ENCODE measurements around the gene ZNRF3. TPM values are rescaled to one million over a fixed set of nuclear protein-coding genes. Genes with fewer than 3 reads are reported as not detected.

ZNRF3 gene
- total and polyA plus RNA-seq, 2 experiments from 2014 or later, result 11.1 to 32.2 TPM

DNA sequence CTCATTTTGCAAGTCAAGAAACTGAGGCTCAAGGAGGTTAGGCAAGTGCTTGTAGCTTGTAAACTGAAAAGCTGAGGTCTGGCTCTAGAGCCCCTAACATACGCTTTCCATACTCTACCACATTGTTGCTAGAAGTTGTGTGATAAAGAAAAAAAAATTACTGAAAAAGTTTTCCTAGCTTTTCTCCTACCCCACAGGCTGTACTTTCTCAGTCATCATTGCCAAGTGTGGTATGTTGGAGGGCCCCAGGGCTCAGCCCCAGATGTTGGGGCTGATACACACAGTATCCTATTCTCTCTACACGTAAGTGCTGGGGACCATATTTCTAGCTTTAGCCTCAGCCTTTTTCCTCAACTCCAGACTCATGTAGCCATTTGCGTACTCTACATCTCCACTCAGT, 205.4 kb downstream of the ZNRF3 start:
- Histone ChIP-seq H3K27ac (ENCODE audit: low read depth) (no peak overlapping the region), H3K79me2 (replicated peaks; ENCODE audit: insufficient read depth) (no peaks in the 10 kb centered on the region), H3K27me3 (ENCODE audit: insufficient read depth) (no peaks in the 10 kb centered on the region), H3K4me3 (no peak overlapping the region), H3F3A (replicated peaks; ENCODE audit: low read depth) (no peaks in the 10 kb centered on the region), H3K36me3 (ENCODE audit: insufficient read depth) (no peaks in the 10 kb centered on the region), H3K4me1 (ENCODE audit: insufficient read depth) (peaks cover 11% of the 10 kb centered on the region), H3K9me2 (ENCODE audit: insufficient read depth) (no peaks in the 10 kb centered on the region), H2AFZ (no peak overlapping the region), H3K4me2 (no peak overlapping the region), H4K20me1 (replicated peaks; ENCODE audit: insufficient read depth) (0 out of 2 replicates have a peak, but pooled peaks cover 5% of the 10 kb centered on the region)
- TF ChIP-seq JUNB (IDR thresholded peaks at IDR 0.05; ENCODE audit: unreplicated experiment) (no peak), ZNF331 (CRISPR knock-in tag; IDR thresholded peaks at IDR 0.05; ENCODE audit: low read depth) (no peak), EZH2 (IDR thresholded peaks at IDR 0.05; ENCODE audit: low read depth, unreplicated experiment) (no peak), NANOG (IDR thresholded peaks at IDR 0.05; ENCODE audit: borderline replicate concordance) (no peak), STAT1 (IDR thresholded peaks at IDR 0.05; ENCODE audit: unreplicated experiment) (no peak), POLR2AphosphoS5 (IDR thresholded peaks at IDR 0.05; ENCODE audit: low read depth) (no peak)
- TF ChIP-seq, protein P1, sequence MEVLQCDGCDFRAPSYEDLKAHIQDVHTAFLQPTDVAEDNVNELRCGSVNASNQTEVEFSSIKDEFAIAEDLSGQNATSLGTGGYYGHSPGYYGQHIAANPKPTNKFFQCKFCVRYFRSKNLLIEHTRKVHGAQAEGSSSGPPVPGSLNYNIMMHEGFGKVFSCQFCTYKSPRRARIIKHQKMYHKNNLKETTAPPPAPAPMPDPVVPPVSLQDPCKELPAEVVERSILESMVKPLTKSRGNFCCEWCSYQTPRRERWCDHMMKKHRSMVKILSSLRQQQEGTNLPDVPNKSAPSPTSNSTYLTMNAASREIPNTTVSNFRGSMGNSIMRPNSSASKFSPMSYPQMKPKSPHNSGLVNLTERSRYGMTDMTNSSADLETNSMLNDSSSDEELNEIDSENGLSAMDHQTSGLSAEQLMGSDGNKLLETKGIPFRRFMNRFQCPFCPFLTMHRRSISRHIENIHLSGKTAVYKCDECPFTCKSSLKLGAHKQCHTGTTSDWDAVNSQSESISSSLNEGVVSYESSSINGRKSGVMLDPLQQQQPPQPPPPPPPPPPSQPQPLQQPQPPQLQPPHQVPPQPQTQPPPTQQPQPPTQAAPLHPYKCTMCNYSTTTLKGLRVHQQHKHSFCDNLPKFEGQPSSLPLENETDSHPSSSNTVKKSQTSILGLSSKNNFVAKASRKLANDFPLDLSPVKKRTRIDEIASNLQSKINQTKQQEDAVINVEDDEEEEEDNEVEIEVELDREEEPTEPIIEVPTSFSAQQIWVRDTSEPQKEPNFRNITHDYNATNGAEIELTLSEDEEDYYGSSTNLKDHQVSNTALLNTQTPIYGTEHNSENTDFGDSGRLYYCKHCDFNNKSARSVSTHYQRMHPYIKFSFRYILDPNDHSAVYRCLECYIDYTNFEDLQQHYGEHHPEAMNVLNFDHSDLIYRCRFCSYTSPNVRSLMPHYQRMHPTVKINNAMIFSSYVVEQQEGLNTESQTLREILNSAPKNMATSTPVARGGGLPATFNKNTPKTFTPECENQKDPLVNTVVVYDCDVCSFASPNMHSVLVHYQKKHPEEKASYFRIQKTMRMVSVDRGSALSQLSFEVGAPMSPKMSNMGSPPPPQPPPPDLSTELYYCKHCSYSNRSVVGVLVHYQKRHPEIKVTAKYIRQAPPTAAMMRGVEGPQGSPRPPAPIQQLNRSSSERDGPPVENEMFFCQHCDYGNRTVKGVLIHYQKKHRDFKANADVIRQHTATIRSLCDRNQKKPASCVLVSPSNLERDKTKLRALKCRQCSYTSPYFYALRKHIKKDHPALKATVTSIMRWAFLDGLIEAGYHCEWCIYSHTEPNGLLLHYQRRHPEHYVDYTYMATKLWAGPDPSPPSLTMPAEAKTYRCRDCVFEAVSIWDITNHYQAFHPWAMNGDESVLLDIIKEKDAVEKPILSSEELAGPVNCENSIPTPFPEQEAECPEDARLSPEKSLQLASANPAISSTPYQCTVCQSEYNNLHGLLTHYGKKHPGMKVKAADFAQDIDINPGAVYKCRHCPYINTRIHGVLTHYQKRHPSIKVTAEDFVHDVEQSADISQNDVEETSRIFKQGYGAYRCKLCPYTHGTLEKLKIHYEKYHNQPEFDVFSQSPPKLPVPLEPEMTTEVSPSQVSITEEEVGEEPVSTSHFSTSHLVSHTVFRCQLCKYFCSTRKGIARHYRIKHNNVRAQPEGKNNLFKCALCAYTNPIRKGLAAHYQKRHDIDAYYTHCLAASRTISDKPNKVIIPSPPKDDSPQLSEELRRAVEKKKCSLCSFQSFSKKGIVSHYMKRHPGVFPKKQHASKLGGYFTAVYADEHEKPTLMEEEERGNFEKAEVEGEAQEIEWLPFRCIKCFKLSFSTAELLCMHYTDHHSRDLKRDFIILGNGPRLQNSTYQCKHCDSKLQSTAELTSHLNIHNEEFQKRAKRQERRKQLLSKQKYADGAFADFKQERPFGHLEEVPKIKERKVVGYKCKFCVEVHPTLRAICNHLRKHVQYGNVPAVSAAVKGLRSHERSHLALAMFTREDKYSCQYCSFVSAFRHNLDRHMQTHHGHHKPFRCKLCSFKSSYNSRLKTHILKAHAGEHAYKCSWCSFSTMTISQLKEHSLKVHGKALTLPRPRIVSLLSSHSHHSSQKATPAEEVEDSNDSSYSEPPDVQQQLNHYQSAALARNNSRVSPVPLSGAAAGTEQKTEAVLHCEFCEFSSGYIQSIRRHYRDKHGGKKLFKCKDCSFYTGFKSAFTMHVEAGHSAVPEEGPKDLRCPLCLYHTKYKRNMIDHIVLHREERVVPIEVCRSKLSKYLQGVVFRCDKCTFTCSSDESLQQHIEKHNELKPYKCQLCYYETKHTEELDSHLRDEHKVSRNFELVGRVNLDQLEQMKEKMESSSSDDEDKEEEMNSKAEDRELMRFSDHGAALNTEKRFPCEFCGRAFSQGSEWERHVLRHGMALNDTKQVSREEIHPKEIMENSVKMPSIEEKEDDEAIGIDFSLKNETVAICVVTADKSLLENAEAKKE (CRISPR knock-in tag; IDR thresholded peaks at IDR 0.05), result no peak
- TF ChIP-seq, protein P2, sequence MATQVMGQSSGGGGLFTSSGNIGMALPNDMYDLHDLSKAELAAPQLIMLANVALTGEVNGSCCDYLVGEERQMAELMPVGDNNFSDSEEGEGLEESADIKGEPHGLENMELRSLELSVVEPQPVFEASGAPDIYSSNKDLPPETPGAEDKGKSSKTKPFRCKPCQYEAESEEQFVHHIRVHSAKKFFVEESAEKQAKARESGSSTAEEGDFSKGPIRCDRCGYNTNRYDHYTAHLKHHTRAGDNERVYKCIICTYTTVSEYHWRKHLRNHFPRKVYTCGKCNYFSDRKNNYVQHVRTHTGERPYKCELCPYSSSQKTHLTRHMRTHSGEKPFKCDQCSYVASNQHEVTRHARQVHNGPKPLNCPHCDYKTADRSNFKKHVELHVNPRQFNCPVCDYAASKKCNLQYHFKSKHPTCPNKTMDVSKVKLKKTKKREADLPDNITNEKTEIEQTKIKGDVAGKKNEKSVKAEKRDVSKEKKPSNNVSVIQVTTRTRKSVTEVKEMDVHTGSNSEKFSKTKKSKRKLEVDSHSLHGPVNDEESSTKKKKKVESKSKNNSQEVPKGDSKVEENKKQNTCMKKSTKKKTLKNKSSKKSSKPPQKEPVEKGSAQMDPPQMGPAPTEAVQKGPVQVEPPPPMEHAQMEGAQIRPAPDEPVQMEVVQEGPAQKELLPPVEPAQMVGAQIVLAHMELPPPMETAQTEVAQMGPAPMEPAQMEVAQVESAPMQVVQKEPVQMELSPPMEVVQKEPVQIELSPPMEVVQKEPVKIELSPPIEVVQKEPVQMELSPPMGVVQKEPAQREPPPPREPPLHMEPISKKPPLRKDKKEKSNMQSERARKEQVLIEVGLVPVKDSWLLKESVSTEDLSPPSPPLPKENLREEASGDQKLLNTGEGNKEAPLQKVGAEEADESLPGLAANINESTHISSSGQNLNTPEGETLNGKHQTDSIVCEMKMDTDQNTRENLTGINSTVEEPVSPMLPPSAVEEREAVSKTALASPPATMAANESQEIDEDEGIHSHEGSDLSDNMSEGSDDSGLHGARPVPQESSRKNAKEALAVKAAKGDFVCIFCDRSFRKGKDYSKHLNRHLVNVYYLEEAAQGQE (IDR thresholded peaks at IDR 0.05; ENCODE audit: unreplicated experiment), result no peak
- TF ChIP-seq, protein P3, sequence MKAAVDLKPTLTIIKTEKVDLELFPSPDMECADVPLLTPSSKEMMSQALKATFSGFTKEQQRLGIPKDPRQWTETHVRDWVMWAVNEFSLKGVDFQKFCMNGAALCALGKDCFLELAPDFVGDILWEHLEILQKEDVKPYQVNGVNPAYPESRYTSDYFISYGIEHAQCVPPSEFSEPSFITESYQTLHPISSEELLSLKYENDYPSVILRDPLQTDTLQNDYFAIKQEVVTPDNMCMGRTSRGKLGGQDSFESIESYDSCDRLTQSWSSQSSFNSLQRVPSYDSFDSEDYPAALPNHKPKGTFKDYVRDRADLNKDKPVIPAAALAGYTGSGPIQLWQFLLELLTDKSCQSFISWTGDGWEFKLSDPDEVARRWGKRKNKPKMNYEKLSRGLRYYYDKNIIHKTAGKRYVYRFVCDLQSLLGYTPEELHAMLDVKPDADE (IDR thresholded peaks at IDR 0.05), result no peak
- no peak overlapping the region for H3K27ac Mint-ChIP-seq
- H3K9me3 Mint-ChIP-seq, result no peaks in the 10 kb centered on the region
- H3K36me3 Mint-ChIP-seq (ENCODE audit: low read depth), result no peaks in the 10 kb centered on the region
- ATAC-seq (no peak), DNase-seq (ENCODE audit: low spot score) (no peak)
- peaks cover 11% of the 10 kb centered on the region for H3K4me1 Mint-ChIP-seq
- H3K27me3 Mint-ChIP-seq (ENCODE audit: insufficient read depth, low read depth, poor library complexity), result no peaks in the 10 kb centered on the region
- no peak overlapping the region for H3K4me3 Mint-ChIP-seq
